Measurements from ENCODE around the gene CSH1. TPM values are rescaled to one million over a fixed set of nuclear protein-coding genes. Genes with fewer than 3 reads are reported as not detected.
"Not testable (repeated sequence)": the region's sequence is repeated elsewhere in the genome, so short reads cannot be mapped to it uniquely, and the experiment has no call there.

The CSH1 gene
- total and polyA plus RNA-seq, 4 experiments from 2014 or later = not detected

DNA sequence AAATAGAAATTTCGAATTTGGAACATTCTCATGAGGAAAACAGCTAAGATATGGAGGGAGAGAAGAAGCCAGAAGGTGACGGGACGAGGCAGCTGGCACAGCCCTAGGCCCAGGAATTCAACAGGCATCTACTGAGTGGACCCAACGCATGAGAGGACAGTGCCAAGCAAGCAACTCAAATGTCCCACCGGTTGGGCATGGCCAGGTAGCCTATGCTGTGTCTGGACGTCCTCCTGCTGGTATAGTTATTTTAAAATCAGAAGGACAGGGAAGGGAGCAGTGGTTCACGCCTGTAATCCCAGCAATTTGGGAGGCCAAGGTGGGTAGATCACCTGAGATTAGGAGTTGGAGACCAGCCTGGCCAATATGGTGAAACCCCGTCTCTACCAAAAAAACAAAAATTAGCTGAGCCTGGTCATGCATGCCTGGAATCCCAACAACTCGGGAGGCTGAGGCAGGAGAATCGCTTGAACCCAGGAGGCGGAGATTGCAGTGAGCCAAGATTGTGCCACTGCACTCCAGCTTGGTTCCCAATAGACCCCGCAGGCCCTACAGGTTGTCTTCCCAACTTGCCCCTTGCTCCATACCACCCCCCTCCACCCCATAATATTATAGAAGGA is 20.3 kb upstream of the CSH1 start:
- H3K4me1 Mint-ChIP-seq = peaks cover 6% of the 10 kb centered on the region in 4 donors
- H3K36me3 Mint-ChIP-seq = no peaks in the 10 kb centered on the region
- POLR2A ChIA-PET (ENCODE audit: partially characterized antibody) = no interaction called here

DNA sequence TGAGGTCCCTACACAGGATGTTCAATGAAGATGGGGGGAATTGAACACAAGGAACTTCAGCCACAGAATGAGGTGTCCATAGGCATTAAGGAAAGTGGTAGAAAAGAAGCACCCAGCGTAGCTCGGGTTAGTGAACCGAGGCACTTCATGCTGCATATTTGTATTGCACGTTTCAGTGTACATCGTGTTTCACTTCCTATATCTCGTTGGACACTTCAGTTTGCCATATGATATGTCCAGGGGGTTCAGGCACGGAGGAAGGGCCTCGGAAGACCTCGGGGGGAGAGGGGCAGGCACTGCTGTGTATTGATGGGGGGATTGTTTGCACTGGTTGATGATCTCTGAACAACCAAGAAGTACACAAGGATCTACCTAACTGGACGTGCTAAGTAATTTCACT is 19.4 kb upstream of the CSH1 start:
- H3K4me3 Mint-ChIP-seq; DNase-seq; H3K27ac Mint-ChIP-seq; H3K27me3 Mint-ChIP-seq; H3K4me1 Mint-ChIP-seq; H3K4me1 ChIP-seq (ENCODE audit: insufficient read depth, low read length); H3K36me3 ChIP-seq (ENCODE audit: insufficient read depth, low read length); H3K9me3 Mint-ChIP-seq; H3K27me3 ChIP-seq (ENCODE audit: insufficient read depth, low read length); H3K27ac ChIP-seq (ENCODE audit: low read depth, low read length); H3K9me3 ChIP-seq (ENCODE audit: control insufficient read depth in 1 of 2, low read length in 2 of 2); H3K4me3 ChIP-seq (ENCODE audit: low read length in 2 of 2); POLR2A ChIA-PET (ENCODE audit: partially characterized antibody); H3K36me3 Mint-ChIP-seq: not testable (repeated sequence)
- intact Hi-C loops (cut with micrococcal nuclease) = loop anchor here (5.0 kb wide), 1 partner anchor 367 kb away; no protein-coding TSS in a partner anchor
- CTCF ChIA-PET (ENCODE audit: partially characterized antibody) = interaction anchor here (1.4 to 14.7 kb wide), 6 partner anchors 17 to 216 kb away, joined by 4 to 351 read pairs (median 64); partner anchors contain the start of genes ERN1 and ICAM2

More for the DNA sequence above, 20.3 kb upstream of the CSH1 start:
- H3K9me3 Mint-ChIP-seq = no peaks in the 10 kb centered on the region
- intact Hi-C loops (cut with micrococcal nuclease) = loop anchor here (5.0 kb wide), 1 partner anchor 366 kb away; no protein-coding TSS in a partner anchor
- Histone ChIP-seq H3K4me3 (ENCODE audit: low read length in 2 of 2) (no peak overlapping the region), H3K36me3 (ENCODE audit: insufficient read depth, low read length) (no peaks in the 10 kb centered on the region), H3K27ac (ENCODE audit: low read depth, low read length) (no peak overlapping the region), H3K27me3 (ENCODE audit: insufficient read depth, low read length) (no peaks in the 10 kb centered on the region), H3K9me3 (ENCODE audit: control insufficient read depth in 1 of 2, low read length in 2 of 2) (no peaks in the 10 kb centered on the region), H3K4me1 (ENCODE audit: insufficient read depth, low read length) (peaks cover 7% of the 10 kb centered on the region)
- H3K4me3 Mint-ChIP-seq = no peak overlapping the region
- DNase-seq = no peak
- CTCF ChIA-PET (ENCODE audit: partially characterized antibody) = interaction anchor here (1.4 to 14.7 kb wide), 8 partner anchors 18 to 215 kb away, joined by 3 to 351 read pairs (median 64); partner anchors contain the start of genes ERN1 and ICAM2
- H3K27ac Mint-ChIP-seq = peak overlapping the region in 1 of 7 donors; percentile 9
- H3K27me3 Mint-ChIP-seq = peaks cover 0 to 2% of the 10 kb centered on the region in 2 donors

DNA sequence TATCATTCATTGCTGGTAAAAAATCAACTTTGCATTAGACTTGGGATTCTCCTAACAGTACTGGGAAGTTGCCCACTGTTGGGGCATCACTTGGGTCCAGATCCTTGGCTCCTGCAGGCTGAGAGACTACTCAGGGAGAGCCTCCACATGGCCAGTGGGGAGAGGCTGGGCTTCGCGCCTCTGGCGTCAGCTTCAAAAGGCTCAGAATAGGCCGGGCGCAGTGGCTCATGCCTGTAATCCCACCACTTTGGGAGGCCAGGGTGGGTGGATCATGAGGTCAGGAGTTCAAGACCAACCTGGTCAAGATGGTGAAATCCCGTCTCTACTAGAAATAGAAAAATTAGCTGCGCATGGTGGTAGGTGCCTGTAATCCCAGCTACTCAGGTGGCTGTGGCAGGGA is 18.1 kb upstream of the CSH1 start:
- H3K4me1 Mint-ChIP-seq = peaks cover 5 to 7% (median 6%) of the 10 kb centered on the region in 4 donors
- Histone ChIP-seq H3K36me3 (ENCODE audit: insufficient read depth, low read length) (no peaks in the 10 kb centered on the region), H3K4me3 (ENCODE audit: low read length in 2 of 2) (no peak overlapping the region), H3K27ac (ENCODE audit: low read depth, low read length) (no peak overlapping the region), H3K4me1 (ENCODE audit: insufficient read depth, low read length) (peaks cover 6% of the 10 kb centered on the region), H3K27me3 (ENCODE audit: insufficient read depth, low read length) (no peaks in the 10 kb centered on the region), H3K9me3 (ENCODE audit: control insufficient read depth in 1 of 2, low read length in 2 of 2) (no peaks in the 10 kb centered on the region)
- ChIA-PET CTCF (ENCODE audit: partially characterized antibody) (interaction anchor here (1.9 to 14.7 kb wide), 3 partner anchors 32 to 220 kb away, joined by 8 to 351 read pairs (median 61); partner anchors contain the start of gene ICAM2), POLR2A (ENCODE audit: partially characterized antibody) (no interaction called here)
- no peak overlapping the region for H3K4me3 Mint-ChIP-seq
- intact Hi-C loops (cut with micrococcal nuclease) = no loop called here
- H3K27me3 Mint-ChIP-seq = peaks cover 0 to 2% of the 10 kb centered on the region in 2 donors
- H3K27ac Mint-ChIP-seq = peak overlapping the region in 1 of 7 donors; percentile 60
- DNase-seq = no peak
- no peaks in the 10 kb centered on the region for H3K9me3 Mint-ChIP-seq
- no peaks in the 10 kb centered on the region for H3K36me3 Mint-ChIP-seq

DNA sequence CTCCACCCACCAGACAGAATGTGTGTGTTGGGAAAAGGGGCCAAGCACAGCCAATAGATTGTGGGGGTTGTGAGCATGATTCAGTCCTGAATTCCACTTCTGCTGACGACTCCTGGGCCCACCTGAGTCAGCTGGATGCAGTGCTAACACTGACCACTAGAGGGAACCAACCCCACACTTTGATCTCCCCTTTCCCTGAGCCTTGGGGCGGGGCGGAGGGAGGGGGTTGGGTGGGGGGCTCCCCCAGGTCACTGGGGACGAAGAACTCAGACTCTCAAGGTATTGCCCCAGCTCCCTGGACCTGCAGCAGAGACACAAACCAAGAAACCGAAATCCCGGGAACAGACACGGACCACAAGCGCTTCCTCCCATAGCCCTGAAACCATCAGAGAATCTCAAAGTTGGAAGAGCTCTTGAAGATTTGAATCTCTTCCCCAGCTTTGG is 15.3 kb upstream of the CSH1 start:
- Mint-ChIP-seq H3K9me3 (no peaks in the 10 kb centered on the region), H3K27me3 (peaks cover 0 to 2% of the 10 kb centered on the region in 2 donors), H3K4me1 (peaks cover 0 to 2% (median 0%) of the 10 kb centered on the region in 4 donors), H3K4me3 (no peak overlapping the region), H3K27ac (peak overlapping the region in 1 of 7 donors; percentile 87), H3K36me3 (no peaks in the 10 kb centered on the region)
- intact Hi-C loops (cut with micrococcal nuclease) = loop anchor here (1.0 kb wide), 1 partner anchor 114 kb away; no protein-coding TSS in a partner anchor
- no peaks in the 10 kb centered on the region for H3K36me3 ChIP-seq (ENCODE audit: insufficient read depth, low read length)
- POLR2A ChIA-PET (ENCODE audit: partially characterized antibody) = interaction anchor here (1.0 to 2.2 kb wide), 3 partner anchors 114 to 234 kb away, joined by 3 to 6 read pairs (median 6); no protein-coding TSS in a partner anchor
- H3K4me1 ChIP-seq (ENCODE audit: insufficient read depth, low read length) = no peaks in the 10 kb centered on the region
- peak; percentile 48 to 63 (median 52) for DNase-seq
- CTCF ChIA-PET (ENCODE audit: partially characterized antibody) = interaction anchor here (0.9 to 14.7 kb wide), 24 partner anchors 8 to 236 kb away, joined by 3 to 351 read pairs (median 4); partner anchors contain the start of gene ICAM2
- no peak overlapping the region for H3K27ac ChIP-seq (ENCODE audit: low read depth, low read length)
- H3K4me3 ChIP-seq (ENCODE audit: low read length in 2 of 2) = no peak overlapping the region
- H3K27me3 ChIP-seq (ENCODE audit: insufficient read depth, low read length) = no peaks in the 10 kb centered on the region
- no peaks in the 10 kb centered on the region for H3K9me3 ChIP-seq (ENCODE audit: control insufficient read depth in 1 of 2, low read length in 2 of 2)

DNA sequence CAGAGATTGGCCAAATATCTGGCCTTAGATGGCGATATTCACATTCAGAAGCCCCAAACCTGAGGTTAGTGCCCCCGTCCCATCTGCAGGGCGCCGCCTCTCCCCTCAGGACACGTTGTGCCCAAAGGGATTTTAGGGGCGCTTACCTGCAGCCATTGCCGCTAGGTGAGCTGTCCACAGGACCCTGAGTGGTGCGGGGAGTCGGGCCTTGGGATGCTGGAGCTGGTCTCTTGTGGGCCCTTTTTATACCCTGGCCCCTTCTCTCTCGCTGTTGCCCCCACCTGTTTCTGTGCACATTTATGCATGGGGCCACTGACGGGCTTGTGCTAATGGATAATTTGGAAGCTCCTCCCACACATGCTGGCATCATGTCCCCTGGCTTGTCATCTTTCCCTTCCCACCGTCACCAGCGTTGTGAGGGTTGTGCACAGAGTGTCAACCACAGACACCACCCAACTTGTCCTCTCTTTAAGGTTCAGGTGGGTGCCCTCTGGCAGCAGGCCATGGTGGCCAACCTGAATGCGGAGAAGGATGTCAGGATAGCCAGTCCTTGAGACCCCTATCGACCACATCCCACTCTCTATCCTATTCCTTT is 14.8 kb upstream of the CSH1 start, which contains the start of gene CSHL1:
TSS of gene CSHL1 (minus strand) at position 218 of the 595 bp plus-strand sequence. CDS start at position 156, 62 bp downstream.
- H3K27ac Mint-ChIP-seq = peak within 1 kb of the TSS in 1 of 7 donors; percentile 87
- no peaks in the 10 kb centered on the region for H3K9me3 Mint-ChIP-seq
- Histone ChIP-seq H3K4me3 (ENCODE audit: low read length in 2 of 2) (no peak within 1 kb of the TSS), H3K27ac (ENCODE audit: low read depth, low read length) (no peak within 1 kb of the TSS), H3K4me1 (ENCODE audit: insufficient read depth, low read length) (no peaks in the 10 kb centered on the region), H3K36me3 (ENCODE audit: insufficient read depth, low read length) (no peaks in the 10 kb centered on the region), H3K27me3 (ENCODE audit: insufficient read depth, low read length) (no peaks in the 10 kb centered on the region), H3K9me3 (ENCODE audit: control insufficient read depth in 1 of 2, low read length in 2 of 2) (no peaks in the 10 kb centered on the region)
- intact Hi-C loops (cut with micrococcal nuclease) = loop anchor here (1.0 kb wide), 1 partner anchor 114 kb away; no protein-coding TSS in a partner anchor
- ChIA-PET CTCF (ENCODE audit: partially characterized antibody) (interaction anchor here (0.7 to 14.7 kb wide), 24 partner anchors 8 to 237 kb away, joined by 3 to 351 read pairs (median 4); partner anchors contain the start of gene ICAM2), POLR2A (ENCODE audit: partially characterized antibody) (interaction anchor here (1.0 to 2.2 kb wide), 3 partner anchors 115 to 235 kb away, joined by 3 to 6 read pairs (median 6); no protein-coding TSS in a partner anchor)
- no peak for DNase-seq
- no peak within 1 kb of the TSS for H3K4me3 Mint-ChIP-seq
- H3K36me3 Mint-ChIP-seq = no peaks in the 10 kb centered on the region
- H3K27me3 Mint-ChIP-seq = peaks cover 0 to 2% of the 10 kb centered on the region in 2 donors
- H3K4me1 Mint-ChIP-seq = peaks cover 0 to 2% (median 0%) of the 10 kb centered on the region in 4 donors

DNA sequence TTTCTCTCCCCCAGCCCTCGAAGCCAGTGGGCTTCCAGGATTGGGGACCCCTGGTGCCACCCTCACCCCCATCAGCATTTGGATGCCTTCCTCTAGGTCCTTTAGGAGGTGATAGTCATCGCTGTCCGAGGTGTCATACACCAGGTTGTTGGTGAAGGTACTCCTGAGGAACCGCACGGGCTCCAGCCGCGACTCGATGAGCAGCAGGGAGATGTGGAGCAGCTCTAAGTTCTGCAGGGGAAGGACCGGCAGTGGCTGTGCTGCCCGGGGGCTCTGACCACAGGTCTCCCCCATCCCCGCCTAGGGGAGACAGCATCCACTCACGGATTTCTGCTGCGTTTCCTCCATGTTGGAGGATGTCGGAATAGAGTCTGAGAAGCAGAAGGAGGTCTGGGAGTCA is 13.7 kb upstream of the CSH1 start:
- Histone ChIP-seq H3K4me1 (ENCODE audit: insufficient read depth, low read length) (no peaks in the 10 kb centered on the region), H3K27me3 (ENCODE audit: insufficient read depth, low read length) (no peaks in the 10 kb centered on the region), H3K27ac (ENCODE audit: low read depth, low read length) (no peak overlapping the region), H3K9me3 (ENCODE audit: control insufficient read depth in 1 of 2, low read length in 2 of 2) (no peaks in the 10 kb centered on the region), H3K36me3 (ENCODE audit: insufficient read depth, low read length) (no peaks in the 10 kb centered on the region), H3K4me3 (ENCODE audit: low read length in 2 of 2) (no peak overlapping the region)
- POLR2A ChIA-PET (ENCODE audit: partially characterized antibody) = no interaction called here
- H3K4me3 Mint-ChIP-seq = no peak overlapping the region
- DNase-seq = no peak
- CTCF ChIA-PET (ENCODE audit: partially characterized antibody) = interaction anchor here (0.6 to 14.7 kb wide), 12 partner anchors 14 to 224 kb away, joined by 3 to 351 read pairs (median 6); partner anchors contain the start of genes CD79B and ICAM2
- peaks cover 0 to 2% (median 0%) of the 10 kb centered on the region in 4 donors for H3K4me1 Mint-ChIP-seq
- intact Hi-C loops (cut with micrococcal nuclease) = no loop called here
- H3K9me3 Mint-ChIP-seq = no peaks in the 10 kb centered on the region
- no peak overlapping the region for H3K27ac Mint-ChIP-seq
- no peaks in the 10 kb centered on the region for H3K36me3 Mint-ChIP-seq
- no peaks in the 10 kb centered on the region for H3K27me3 Mint-ChIP-seq

DNA sequence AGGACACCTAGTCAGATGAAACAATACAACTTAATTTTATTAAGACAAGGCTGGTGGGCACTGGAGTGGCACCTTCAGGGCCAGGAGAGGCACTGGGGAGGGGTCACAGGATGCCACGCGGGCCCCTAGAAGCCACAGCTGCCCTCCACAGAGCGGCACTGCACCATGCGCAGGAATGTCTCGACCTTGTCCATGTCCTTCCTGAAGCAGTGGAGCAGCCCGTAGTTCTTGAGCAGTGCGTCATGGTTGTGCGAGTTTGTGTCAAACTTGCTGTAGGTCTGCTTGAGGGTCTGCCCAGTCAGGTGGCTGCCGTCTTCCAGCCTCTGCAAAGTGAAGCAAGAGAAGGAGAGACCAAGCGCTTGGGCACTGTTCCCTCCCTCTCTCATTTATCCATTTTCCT is 13.2 kb upstream of the CSH1 start:
- intact Hi-C loops (cut with micrococcal nuclease); H3K27ac ChIP-seq (ENCODE audit: low read depth, low read length); H3K4me3 ChIP-seq (ENCODE audit: low read length in 2 of 2); H3K27me3 ChIP-seq (ENCODE audit: insufficient read depth, low read length); H3K27me3 Mint-ChIP-seq; H3K36me3 ChIP-seq (ENCODE audit: insufficient read depth, low read length); DNase-seq; H3K4me1 ChIP-seq (ENCODE audit: insufficient read depth, low read length); H3K36me3 Mint-ChIP-seq; H3K9me3 Mint-ChIP-seq; H3K9me3 ChIP-seq (ENCODE audit: control insufficient read depth in 1 of 2, low read length in 2 of 2); H3K4me1 Mint-ChIP-seq; H3K4me3 Mint-ChIP-seq; H3K27ac Mint-ChIP-seq: not testable (repeated sequence)
- CTCF ChIA-PET (ENCODE audit: partially characterized antibody) = interaction anchor here (2.7 to 14.7 kb wide), 2 partner anchors 81 to 115 kb away, joined by 10 to 351 read pairs; partner anchors contain the start of gene ICAM2
- POLR2A ChIA-PET (ENCODE audit: partially characterized antibody) = interaction anchor here (0.7 kb wide), 1 partner anchor 84 kb away, joined by 3 read pairs; no protein-coding TSS in a partner anchor
